Activated CD4-positive, alpha-beta T cell treated with anti-CD3 and anti-CD28 coated beads for 24 hours (primary cell): ENCODE data around the gene PALD1.

Experiments
- DNase-seq, 2 donors: peaks; one replicate each; pipeline ENCODE4 v3.0.0-alpha.2; 2020; ENCODE audit warnings: low read depth in 2 of 2

Gene PALD1

DNA sequence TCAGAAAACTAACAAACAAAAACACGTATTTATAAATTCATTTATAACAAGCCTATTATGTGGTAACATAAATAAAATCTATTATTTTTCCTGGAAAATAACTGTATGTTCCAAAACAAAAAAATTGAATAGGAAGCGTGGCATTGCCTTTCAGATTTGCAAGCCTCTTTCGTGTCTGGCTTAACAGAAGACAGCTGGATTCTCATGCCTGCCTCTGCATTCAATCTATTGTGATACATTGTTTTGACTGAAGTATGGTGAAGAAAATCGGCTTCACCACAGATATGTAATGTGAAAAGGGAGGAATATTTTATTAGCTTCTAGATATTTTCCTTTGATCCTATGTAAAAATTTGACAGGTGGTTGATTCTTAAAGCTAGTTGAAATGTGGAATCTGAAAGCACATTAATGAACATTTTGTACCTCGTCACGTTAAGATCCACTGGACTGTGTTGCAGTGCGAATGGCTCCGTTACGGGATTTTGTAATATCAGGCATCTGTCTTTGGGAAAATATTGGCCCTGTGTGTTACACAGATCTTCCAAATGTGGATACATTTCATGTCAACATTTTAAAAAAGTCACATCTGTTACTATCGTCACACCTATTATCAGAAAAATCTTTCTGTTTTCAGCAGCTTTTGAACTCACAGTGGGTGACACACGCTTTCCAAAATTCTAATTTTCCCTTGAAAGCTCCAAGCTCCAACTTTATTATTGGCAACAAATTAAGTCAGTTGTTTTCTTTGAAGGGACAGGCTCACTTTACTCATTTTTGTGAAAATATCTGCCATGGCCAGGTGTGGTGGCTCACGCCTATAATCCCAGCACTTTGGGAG lies 26.2 kb downstream of the PALD1 start:
- DNase-seq = no peak

DNA sequence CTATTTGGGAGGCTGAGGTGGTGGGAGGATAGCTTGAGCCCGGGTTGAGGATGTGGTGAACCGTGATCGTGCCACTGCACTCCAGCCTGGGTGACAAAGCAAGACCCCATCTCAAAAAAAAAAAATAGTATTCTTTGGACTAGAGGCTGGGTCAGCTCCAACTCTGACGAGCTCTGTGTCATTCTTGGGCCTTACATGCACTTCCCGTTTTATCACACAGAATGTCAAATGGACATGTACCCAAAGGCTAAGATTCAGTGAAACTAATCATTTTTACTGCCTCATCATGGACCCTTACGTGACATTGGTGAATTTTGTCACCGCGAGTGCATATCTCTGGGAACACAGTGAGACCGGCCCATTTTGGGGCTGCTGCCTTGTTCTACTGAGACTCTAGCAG lies 27.3 kb downstream of the PALD1 start:
- DNase-seq = no peak

DNA sequence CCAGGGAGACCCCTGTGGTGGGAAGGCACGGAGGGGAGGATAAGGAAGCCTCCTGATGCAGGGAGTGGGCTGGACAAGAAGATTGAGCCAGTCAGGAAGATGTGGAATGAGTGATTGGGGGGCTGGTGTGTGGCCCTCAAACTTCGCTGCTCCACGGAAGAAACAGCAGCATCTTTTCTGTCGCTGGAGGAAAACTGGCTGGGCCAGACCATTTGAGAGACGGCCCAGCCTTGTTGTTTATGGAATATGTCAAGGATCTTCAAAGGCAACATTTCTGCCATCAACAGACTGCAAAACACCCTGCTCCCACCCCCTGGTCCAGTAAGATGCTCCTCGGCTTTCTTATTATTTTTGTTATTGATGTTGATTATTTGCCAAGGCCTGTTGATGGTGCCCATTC lies 29.4 kb downstream of the PALD1 start:
- DNase-seq = no peak

DNA sequence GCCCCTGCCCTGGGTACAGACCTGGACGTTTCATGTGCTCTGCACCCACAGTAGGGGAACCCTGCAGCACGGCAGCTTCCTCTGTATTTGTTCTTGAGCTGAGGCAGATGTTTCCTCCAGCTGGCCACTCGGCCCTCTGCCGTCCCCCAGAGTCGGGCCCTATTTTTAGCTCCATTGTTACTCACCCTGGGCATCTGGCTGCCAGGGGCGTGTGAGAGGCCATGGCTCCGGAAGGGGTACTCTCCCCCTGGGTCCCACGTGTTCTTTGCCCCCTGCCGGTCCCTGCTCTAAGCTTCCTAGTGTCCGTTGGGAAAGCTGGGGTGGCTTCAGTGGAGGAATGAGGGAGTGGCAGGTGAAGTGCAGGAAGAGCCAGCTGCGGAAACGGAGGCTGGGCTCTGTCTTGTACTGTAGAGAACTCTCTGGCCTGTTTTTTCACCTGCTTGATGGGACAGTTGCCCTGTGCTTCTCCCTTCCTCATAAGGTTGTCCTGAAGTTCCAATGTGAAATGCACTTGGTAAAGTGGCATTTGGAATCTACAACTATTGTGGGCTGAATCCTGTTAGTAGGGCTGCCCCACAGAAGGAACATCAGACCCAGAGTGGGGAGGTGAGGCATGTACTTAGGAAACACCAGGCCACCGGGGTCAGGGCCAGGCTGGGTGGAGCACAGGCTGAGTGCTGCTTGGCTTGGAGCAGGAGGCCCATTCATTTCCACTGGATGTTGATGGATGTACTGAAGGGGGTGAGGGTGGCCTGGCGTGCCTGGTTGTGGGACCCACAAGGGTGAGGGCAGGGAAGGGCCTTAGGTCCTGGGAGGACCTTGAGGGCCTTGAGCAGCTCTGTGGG lies 30.6 kb downstream of the PALD1 start:
- no peak for DNase-seq

DNA sequence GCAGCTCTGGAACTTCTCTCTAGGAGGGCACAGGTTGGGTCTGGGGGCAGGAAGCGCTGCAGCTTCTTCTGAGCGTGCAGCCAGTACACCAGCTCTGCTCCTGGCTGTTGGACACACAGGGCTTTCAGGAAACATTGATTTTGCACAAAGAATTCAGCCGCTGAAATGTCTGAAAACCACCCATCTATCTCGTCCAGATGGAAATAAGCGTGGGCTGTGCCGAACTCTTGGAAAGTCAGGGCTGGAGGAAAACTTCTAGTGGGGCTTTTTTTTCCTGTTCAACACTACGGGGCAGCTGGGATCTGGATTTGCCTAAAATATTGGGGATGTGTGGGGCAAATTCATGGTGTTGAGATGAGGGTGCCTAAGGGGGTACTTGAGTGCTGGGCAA lies 31.2 kb downstream of the PALD1 start:
- no peak for DNase-seq

DNA sequence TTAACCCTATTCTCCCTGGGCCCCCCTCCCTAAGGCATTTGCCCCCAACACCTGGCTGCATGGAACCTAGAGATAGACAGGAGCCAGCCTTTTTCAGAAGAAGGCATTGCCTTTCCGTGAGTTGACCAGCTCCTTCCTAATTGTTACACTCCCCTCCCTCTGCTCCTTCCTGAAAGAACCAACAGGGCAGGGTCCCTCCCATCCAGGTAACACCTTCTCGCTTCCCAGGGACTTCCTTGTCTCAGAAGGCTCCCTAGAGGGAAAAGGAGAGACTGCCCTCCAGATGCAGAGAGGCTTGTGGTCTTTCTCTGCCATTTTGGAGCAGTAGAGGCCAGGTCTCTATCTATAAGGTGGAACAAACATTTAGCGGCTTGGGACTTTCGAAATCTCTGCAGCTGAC lies 31.9 kb downstream of the PALD1 start:
- DNase-seq = no peak

DNA sequence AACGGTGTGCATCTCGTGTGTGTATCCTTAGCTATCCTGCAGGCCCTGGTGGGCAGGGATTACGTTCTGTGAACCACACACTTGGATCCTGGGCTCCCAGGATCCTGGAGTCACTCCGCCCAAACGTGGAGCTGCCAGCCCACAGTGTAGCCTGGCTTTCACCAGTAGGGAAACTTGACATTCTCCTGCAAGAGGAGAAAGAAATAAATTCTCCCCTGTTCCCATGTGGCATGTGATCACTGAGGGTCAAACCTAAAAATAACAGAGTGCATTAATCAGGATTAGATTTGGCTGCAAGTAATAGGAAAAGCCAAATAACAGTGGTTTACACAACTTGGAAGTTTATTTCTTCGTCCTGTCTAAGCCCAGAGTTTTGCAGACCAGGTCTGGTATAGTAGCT lies 32.3 kb downstream of the PALD1 start:
- no peak for DNase-seq

DNA sequence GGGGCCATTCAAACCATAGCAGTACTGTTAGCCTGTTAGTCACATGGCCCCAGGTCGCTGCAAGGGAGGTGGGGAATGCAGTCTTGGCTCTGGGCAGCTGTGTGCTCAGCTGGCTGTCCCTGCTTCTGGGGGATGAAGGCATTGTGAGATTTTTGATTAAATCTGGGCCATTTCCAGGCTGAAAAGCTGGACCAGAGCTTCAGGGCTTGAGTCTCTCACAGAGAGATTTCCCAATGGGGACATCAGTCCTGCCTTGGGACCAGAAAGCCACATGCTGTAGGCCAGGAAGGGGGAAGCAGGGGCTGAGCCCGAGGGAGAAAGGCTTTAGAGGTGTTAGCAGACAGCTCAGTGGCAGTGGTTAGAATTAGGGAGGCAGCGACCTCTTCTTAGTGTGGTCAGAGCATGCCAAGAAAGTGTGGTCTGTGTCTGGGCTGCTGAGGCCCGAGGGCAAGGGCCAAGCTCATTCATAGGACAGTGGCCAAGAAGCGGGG lies 33.6 kb downstream of the PALD1 start:
- DNase-seq = no peak

DNA sequence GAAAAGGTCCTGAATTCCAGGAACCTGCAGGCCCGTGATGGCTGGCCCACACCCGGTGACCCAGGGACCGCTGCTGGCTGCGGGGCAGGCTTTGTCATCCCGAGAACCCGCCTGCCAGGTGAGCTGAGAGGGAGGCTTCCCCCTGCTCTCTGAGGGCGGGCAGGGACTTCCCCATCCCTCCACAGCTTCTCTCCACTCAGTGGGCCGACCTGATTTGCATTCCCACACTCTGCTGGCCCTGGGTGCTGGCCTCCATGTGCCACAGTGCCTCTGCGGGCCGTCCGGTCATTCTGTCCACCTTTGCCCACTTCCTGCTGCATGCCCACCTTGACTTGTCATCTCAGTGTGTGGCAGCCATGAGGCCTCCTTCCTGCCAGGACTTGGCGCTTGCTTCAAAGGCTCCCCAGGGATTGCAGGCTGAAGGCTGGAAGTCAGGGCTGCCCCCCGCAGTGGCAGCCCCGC lies 35.3 kb downstream of the PALD1 start:
- DNase-seq = no peak

DNA sequence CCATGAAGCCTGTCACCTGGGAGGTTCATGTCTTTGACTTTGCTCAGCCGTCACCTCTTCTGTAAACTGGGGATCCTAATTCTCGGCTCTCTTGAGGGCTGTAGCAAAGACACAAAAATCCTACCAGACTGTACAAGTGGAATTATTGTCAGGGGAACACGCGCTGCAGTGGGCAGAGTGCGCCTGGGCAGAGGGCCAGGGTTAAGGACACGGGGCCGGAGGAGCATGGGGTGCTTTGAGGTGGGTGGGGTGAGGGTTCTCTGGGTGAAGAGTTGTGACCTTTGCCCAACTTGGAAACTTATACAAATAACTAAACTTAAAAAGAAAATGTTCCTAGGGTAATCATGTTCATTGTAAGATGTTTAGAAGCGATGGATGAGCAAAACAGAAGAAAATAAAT lies 36.0 kb downstream of the PALD1 start:
- no peak for DNase-seq

DNA sequence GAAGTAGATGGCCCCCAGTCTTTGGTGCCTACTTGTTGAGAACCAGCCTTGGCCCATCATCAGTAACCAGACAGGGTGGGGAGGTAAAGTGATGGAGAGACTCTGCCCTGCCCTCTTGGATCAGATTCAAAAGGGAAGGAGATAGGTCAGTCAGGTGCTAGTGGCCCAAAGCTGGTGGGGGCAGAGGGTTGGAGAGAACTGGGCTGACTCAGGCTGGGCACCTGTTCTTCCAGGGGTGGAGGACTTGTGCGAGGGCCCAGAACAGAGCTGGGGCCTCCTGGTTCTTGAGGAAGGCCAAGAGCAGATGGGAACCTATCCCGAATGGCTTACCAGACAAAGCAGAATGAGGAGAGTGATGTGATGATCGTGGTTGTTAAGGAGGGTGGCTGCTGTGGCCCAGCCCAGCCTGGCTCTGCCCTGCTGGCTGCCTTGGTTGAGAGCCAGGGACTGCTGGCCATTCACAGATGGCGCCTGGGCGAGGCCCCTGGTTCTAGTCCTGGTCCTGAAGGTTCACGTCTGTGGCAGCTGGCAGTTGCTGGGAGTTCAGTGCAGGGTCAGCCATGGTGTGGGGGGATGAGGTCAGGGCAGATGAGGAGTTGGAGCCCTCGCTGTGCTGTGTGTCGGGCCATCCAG lies 36.6 kb downstream of the PALD1 start:
- DNase-seq = no peak

DNA sequence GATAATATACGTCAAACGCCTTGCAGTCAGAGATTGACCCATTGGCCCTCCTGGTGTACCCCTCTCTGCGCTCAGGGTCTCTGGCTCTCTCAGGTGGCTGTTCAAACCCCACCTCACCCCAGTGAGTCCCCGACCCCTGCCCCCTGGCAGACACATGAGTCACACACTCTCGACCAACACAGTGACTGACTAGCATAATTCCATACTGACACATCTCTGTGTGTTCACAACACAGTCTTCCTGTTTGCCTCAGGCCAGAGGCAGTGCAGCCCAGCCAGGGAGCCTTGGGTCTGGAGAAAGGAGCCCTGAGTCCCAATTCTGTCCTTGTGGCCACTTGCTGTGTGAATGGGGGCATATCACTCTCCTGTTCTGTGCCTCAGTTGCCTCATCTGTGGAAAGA lies 40.1 kb downstream of the PALD1 start:
- no peak for DNase-seq

DNA sequence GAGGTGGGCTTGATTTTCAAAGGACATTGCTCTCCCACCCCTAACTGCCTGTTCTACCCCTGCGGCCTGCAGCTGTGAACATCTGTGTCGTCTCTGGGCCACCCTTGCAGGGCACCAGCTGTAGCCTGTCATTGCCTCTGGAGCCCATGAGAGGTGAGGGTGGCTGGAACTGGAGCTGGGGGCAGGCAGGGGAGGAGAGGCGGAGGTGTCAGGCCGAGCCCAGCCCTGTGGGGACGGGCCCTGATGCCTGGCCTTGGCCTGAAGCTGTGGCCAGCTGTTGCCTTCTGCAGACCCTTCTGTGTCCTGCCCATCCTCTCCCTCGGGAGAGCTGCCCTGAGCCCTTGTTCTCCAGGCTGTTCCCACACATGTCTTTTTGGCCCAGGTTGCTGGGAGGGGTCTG lies 44.5 kb downstream of the PALD1 start:
- DNase-seq = no peak

DNA sequence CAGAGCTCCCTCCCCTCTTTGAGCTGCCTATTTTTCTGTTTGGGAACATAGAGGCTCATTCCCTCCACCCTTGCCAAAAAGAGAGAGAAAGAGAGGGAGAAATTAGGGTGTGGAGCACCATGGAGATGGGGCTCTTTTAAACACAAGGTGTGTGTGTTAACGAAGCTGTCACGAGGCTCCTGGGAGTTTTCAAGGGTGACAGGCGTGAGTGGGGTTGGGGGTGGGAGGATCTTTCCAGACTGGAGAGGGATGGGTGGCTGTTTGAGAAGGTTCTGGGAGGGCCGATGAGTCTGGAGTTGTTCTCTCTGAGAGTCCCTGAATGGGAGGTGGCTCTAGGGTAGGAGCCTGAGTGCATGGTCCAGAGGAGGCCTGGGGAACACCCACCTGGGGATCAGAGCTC lies 45.0 kb downstream of the PALD1 start:
- DNase-seq = no peak

DNA sequence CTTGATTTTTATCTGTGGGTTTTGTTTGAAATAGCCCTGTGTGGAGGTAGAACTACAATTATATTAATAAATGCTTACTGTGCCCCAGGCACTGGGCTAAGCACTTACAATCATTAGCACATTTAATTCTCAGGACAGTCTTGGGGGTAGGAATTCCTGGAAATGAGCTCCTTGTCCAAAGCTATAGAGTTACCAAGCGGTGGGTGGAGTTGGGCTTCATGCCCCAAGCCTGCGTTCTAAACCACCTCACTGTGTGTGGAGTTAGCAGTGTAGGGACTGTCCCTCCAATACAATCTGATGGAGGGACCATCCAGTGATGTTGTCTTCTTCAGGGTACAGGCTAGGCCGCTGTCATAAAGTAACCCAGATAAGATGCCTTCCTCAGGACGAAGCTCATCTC lies 49.7 kb downstream of the PALD1 start:
- no peak for DNase-seq

DNA sequence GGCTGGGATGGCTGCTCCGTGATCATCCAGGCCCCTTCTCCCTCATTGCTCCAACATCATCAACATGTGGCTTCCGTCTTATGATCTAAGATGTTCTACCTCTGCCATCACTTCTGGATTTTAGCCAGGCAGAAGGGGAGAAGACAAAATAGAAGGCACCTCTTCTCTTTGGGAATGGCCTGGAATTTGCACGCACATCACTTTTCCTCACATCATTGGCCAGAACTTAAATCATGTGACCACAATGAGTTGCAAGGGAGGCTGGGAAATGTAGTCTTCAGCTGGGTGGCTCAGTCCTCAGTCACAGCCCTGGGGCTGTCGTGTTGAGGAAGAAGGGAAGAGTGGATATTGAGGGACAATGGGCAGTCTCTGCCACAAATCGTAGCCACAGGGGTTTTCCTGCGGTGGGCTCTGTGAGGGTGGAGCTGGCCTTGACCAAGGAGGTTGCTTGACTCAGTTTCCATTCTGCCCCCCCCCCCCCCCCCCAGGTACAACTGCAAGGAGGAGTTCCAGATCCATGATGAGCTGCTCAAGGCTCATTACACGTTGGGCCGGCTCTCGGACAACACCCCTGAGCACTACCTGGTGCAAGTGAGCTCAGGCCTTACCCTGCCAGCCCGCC lies 50.3 kb downstream of the PALD1 start:
- DNase-seq = no peak

DNA sequence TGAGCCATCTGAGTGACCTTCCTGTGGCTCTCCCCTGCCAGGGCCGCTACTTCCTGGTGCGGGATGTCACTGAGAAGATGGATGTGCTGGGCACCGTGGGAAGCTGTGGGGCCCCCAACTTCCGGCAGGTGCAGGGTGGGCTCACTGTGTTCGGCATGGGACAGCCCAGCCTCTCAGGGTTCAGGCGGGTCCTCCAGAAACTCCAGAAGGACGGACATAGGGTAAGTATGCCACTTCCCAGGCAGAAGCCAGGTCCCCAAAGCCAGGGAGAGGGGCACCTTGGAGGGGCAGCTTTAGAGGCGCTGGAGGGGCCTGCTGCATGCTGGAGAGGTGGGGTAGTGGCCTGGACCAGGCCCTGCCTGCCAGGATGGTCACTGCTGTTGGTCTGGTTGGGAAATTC lies 51.3 kb downstream of the PALD1 start:
- no peak for DNase-seq

DNA sequence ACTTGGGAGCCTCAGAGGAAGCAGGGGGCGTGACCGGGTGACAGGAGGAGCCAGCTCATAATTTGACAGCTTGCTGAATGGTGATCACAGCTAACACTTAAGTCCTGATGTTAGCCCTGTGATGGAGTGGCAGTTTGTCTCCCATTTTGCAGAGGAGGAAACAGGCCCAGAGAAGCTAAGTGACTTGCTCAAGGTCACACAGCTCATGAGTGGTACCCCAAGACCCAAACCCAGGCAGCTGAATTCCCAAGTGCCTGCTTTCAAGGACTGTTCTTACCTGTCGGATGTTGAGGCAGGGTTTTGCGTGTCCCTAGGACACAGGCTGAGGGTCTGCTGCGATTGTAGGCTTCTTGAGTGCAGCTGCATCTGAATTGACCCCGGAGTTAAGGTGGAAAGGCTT lies 51.7 kb downstream of the PALD1 start:
- DNase-seq = no peak

DNA sequence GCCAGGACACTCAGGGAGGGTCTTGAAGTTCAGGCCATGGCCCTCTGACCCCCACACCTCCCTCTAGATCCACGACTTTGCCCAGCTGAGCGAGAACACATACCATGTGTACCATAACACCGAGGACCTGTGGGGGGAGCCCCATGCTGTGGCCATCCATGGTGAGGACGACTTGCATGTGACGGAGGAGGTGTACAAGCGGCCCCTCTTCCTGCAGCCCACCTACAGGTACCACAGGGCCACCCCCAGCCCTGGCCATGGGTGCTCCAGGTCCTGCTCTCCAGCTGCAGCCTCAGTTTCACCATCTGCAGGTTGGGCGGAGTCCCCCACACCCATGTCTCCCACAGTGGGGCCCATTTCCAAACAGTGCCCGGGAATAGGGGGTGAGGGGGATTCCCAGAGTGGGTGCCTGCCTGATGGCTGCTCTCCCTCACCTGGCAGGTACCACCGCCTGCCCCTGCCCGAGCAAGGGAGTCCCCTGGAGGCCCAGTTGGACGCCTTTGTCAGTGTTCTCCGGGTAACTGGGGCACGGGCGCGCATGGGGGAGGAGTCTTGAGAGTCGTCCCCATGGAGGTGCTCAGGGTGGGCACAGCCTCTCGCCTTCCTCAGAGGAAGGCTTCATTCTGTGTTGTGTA lies 54.1 kb downstream of the PALD1 start:
- no peak for DNase-seq

DNA sequence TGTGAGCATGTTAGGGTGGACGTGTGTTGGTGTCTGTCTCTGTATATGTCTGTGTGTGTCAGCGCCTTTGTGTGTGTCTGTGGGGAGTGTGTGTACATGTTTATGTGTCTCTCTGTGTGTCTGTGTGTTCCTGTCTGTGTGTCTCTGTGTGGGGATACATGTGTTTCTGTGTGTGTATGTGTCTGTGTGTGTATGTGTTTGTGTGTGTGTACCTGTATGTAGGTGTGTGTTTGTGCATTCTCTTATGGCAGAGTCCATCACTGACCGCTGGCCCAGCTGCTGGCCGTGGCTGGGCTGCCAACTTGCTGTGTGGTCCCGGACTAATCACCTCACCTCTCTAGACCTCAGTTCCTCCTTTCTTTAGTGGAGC lies 54.6 kb downstream of the PALD1 start:
- no peak for DNase-seq

DNA sequence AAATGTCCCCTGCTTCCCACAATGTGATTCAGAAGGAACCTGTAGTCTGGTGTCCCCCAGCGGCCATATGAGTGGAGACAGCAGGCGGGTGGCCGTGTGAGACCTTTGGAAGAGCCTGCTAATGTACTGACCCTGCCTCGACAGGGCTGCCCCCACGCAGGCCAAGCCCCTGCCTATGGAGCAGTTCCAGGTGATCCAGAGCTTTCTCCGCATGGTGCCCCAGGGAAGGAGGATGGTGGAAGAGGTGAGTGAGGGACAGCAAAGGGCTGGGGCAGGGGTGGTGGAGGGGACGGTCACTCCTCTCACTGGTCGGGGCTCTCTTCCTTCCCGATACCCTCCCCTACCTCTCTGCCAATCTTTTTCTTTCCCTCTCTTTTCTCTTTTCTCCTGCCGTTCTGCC lies 55.7 kb downstream of the PALD1 start:
- no peak for DNase-seq

DNA sequence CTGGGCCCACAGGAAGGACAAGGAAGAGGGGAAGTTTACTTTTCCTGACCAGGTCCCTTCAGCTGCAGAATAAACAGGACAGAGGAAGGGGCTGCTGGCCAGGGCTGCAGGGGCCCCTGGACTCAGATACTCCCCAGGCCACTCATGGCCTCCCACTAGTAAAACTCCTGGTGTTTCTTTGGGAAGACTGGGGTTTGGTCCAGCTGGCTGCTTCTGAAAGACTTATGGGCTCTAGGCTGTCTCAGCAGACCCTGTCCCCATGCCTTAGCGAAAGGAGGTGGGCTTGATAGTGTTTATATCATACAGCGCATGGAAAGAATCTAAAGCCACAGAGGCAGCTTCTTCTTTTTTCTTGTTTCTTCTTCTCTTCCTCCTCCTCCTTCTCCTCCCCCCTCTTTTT lies 56.4 kb downstream of the PALD1 start:
- no peak for DNase-seq
